GM12892 (cell line): Measurements from ENCODE around the gene KCNMA1.

Source experiments
- POLR2A ChIP-seq: IDR thresholded peaks from 2 replicates; pipeline ENCODE4 v1.6.1; 2011; ENCODE audit warnings: low read depth, low read length, control low read depth
- POLR2AphosphoS5 ChIP-seq: IDR thresholded peaks from 2 replicates; pipeline ENCODE4 v1.6.1; 2011; ENCODE audit warnings: low read depth, low read length, control low read depth

DNA sequence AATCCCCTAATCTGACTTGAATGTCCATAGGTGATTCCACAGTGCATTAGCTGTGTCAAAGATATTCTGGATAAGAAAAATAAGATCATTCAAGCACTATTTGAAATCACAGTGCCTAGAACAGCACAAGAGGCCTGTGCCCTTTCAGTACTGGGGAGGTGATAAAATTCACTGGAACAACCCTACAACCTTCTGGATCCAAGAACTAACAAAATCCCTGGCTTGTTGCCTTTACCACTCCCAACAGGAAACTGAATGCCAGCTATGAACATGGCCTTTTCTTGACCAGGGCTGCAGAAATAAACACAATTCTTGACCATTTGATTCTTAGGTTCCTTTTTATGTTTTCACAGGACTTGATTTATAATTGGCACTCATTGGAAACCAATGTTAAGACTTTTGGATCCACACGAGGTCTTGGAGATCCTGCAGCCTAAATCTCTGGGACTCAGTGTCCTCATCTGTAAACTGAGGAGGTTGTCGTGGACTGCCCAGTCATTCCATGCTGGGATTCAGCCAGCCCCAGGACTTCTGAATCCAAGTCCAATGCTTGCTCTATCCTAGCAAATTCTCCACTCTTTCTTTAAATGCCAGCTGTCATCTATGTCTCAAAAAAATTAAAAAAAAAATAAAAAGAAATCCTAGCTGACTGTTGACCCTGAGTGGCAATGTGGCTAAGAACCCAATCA, 624.7 kb downstream of the KCNMA1 start:
- TF ChIP-seq POLR2AphosphoS5 (no peak), POLR2A (no peak)
